ENCODE measurements around the gene TNFRSF25.
"Not testable (repeated sequence)": the region's sequence is repeated elsewhere in the genome, so short reads cannot be mapped to it uniquely, and the experiment has no call there.

The TNFRSF25 gene

DNA sequence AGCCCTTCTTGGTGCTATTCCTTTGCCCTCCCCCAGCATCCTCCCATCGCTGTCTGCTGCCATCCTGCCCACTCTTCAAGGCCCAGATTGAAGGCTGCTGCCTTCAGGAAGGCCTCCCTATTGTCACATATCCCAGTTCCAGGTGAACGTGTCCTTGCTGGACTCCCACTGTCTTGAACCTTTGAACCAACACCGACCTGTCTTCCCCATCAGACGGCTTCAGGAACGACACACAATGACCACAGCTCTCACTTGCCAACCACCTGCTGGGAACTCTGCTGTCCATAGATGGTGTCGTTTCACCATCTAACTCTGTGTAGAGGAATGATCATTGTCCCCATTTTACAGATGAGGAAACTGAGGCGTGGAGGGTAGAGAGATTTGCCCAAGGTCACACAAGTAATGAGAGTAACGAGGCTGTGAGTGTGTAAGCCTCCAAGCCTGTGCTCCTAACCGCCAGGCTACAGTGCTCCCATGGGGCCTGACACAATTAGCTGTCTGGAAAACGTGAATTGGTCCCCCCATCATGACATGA lies 35.4 kb upstream of the TNFRSF25 start:
- no peak for DNase-seq

DNA sequence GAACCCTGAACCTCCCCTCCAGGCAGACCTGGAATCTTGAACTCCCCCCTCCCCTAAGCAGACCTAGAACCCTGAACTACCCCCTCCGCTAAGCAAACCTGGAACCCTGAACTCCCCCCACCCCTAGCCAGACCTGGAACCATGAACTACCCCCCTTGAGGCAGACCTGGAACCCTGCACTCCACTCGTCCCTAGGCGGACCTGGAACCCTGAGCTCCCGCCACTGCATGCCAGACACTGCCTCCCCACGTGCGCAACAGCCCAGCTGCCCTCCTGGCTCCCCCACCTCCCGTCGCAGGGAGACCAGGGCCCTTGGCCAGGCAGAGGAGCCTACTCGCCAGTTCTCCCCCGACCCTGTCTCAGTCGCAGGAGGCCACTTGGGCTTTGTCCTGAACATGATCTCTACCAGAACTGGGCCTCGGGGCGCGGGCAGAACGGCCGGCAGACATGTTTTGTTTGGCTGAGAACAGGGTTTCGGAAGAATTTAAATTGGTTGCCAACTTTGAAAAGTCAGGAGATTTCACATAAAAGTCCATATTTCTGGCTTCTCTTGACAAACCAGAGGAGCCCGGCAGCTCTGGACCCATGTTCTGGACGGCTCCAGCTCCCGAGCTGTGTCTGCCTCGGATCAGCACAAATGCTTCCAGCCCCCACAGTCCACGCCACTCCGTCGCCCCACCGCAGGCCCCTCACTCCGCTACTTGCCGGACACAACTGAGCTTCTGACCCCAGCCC lies 34.7 kb upstream of the TNFRSF25 start:
- no peak for DNase-seq

DNA sequence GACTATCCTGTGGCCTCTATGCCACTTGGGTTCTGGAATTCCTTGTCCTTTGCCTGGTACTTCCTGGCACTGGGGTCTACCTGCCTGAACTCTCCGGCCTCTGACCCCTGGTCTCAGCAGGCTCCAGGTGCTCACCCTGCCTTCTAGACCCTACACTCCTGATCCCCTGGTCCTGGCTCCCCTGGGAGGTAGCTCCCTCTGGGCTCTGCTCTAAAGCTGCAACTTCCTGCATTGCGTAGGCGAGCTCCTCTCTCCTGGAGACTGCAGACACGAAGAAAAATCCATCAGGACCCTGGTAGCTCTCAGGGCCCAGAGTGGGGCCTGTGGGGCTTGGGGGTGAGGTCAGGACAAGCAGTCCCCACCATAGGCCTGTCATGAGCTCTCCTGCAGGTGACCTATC lies 33.3 kb upstream of the TNFRSF25 start:
- no peak for DNase-seq

DNA sequence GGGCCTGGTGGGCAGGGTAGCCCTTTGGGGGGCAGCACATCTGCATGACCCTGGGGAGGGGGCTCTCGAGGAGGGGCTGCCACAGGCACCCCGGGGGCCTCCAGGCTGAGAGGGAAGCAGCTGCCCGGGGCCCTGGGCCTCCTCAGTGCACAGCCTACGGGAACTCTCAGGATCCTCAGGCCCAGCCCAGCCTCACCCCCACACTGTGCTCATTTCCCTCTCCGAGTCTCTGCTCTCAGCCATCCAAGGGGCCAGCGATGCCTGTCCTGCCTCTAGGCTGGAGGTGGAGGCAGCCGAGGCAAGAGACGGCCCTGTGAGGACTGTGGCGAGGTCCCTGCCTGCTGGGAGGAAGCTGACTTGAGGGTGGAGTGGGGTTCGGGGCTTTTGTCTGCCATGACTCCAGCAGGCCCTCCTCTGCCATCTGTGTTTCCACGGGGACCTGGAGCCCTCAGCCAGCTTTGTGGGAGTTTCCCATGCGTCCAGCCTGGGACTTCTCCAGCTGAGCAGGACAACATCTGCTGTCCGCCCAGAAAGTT lies 32.7 kb upstream of the TNFRSF25 start:
- DNase-seq, result no peak

DNA sequence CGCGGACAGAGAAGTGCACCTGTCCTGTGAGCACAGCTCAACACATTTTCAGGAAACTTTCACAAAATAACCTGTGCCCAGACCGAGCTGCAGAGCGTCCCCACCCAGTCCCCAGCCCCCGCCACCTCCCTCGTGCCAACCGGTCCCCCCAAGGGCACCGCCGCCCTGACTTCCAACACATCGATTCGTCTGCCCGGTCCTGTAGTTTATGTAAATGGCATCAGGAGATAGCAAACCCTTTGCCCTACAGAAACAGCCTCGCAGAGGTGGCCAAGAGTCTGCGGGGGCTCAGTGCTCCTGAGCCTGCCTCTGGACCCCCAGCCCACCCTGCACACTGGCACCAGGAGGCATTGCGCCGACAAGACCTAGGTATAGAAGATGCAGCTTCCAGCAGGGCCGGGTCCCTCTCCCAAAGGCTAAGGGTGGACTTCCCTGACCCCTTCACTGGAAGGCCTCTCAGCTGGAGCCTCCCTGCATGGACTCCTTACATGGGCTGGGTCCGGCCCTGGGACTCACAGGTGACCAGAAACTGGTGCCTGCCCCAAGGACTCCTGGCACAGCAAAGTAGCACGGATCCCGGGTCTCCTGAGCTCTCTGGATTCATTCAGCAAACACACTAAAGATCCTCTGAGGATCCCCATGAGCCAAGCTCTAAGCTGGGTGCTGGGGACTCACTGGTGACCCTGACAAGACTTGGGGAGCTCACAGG lies 32.0 kb upstream of the TNFRSF25 start:
- no peak for DNase-seq

DNA sequence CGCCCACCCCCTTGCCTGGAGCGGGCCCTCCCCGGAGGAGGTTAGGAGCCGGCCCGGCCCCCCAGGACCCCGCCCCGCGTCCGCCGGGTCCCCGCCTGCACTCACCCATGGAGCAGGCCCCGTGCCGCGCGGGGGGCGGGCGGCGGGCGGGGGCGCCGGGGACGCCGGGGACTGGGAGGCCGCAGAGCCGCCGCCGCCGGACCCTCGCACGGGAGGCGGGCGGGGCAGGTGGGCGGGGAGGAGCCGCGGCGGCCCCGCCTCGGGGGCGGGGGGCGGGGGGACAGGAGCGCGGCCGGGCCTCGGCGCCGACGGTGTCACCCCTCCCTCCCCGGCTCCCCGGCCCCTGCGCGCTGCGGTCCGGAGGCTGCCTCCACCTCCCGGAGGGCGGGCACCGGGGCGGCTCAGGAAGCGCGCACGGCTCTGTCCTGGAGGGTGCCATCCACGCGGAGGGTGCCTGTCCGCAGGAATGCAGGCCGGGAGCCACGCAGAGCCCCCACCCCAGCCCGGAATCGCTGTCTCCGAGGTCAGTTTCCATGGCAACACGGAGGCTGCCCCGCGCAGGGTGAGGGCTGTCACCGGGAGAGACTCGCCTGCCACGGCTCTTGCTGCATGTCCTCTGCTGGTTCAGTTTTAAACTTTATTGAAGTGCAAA lies 31.4 kb upstream of the TNFRSF25 start:
- DNase-seq, result peak; percentile 86

DNA sequence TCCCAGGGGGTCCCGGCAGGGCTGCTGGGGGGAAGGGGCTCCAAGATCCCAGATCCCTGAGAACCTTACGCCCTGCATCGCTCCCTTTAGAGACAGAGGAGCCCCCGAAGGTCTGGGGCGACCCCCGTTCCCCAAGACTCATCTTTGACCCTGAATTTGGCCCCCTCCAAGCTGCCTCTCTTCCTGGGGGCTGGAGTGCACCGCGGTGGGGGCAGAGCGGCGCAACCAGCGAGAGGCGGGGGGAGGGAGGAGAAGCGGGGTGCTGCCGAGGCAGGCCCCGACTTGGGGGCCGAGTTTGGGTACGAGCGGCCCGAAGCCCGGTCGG lies 30.9 kb upstream of the TNFRSF25 start:
- DNase-seq, result no peak

DNA sequence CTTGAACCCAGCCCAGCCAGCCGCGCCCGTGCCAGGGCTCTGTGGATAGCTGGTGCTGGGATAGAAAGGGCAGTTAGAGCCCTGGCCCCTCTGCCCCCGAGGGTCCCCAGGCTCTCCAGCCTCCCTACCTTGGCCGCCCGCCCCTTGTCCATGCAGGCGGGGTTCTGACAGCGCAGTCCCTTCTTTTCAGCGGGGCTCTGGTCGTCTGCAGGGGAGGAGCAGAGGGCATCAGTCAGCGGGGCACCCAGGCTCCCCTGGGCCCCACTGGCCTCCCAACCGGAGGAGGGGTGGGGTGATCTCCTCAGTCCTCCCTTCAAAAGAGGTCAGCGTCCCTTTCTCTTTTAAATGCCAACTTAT lies 30.4 kb upstream of the TNFRSF25 start:
- no peak for DNase-seq

DNA sequence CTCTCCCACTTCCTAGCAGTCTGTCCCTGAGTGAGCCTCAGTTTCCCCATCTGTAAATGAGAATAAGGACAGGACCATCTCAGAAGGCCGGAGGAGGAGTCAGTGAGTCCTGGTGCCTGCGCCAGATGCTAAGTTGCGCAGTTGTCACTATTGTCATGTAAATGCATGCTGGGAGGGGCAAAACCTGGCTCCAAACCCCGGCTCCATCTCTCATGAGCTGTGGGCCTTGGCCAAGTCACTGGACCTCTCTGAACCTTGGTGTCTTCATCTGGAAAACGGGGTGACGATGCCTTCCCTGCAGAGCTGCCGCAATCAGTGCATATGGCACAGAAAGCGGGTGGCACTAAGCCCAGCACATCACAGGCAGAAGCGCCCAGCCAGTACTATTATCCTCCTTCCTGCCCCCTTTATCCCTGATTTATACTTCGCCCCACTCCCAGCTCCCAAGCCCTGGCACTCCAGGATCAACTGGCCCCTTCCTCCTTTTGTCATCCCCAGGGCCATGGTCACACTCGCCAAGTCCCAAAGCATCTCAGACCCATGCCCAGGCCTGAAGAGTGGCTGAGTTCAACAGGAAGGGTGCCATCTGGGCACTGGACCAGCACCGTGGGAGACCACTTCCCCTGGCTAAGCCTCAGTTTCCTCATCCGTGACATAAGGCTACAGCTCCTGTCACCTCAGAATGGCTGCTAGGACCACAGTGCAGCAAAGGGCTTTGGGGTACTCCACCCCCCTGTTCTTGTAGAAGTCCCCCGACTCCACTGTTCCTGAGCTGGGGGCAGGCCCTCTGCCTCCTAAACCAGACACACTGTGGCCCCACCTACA lies 29.8 kb upstream of the TNFRSF25 start:
- no peak for DNase-seq

DNA sequence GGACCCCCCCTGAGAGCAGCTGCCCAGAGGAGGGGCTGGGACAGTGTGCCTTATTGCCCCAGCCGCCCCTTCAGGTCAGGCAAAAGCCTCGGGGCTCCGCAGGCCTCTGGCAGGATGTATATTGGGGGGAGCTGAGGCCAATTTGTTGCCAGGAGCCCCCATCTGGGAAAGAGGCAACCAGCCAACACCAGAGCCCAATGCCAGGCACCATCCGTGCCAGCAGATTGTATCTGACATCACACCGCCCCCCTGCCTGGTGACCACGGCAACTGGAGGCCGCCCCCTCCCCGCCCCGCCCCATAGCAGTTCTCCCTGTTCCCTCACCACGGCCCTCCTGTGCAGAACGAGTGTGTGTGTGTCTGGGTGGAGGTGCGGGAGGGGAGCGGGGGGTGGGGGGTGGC lies 29.1 kb upstream of the TNFRSF25 start:
- no peak for DNase-seq

DNA sequence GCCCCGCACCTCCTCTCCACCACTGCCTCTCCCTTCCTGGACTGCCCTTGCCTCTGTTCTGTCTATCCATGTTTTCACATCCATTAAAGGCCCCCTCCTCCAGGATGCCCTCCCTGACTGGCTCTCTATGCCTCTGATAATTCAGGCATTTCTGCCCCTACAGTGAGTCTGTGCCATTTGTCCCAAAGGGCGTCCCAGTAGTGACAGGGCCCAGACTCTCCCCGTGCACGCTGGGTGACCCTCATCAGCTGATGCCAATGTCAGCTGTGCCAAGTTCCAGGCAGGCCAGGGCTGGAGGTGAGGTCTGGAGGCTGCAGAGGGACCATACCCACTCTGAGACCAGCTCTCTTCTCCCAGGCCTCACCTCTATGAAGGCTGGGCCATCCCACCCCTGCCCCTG lies 28.7 kb upstream of the TNFRSF25 start:
- DNase-seq, result no peak

DNA sequence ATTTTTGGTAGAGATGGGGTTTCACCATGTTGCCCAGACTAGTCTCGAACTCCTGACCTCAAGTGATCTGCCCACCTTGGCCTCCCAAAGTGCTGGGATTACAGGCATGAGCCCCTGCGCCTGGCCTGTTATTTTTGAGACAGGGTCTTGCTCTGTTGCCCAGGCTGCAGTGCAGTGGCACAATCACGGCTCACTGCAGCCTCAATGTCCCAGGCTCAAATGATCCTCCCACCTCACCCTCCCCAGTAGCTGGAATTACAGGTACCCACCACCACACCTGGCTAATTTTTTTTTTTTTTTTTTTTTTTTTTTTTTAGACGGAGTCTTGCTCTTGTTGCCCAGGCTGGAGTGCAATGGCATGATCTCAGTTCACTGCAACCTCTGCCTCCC lies 27.9 kb upstream of the TNFRSF25 start:
- DNase-seq, result not testable (repeated sequence)

DNA sequence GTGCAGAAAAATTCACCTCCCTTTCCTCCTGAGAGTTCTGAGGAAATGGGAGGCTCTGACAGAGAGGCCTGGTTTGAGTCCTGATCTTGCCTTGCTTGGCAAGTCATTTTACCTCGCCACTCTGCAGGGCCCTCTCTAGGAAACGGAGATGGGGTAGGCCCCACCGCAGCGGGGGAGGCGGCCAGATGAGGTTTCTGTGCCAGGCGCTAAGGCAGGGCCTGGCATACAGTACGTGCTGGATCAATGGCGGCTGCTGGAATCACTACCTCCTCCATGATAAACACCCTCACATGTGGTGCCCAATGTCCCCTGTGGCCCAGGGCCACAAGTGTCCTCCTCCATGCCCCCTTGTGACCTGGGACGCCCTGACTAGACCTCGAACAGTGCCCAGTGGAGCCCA lies 26.0 kb upstream of the TNFRSF25 start:
- DNase-seq, result no peak

DNA sequence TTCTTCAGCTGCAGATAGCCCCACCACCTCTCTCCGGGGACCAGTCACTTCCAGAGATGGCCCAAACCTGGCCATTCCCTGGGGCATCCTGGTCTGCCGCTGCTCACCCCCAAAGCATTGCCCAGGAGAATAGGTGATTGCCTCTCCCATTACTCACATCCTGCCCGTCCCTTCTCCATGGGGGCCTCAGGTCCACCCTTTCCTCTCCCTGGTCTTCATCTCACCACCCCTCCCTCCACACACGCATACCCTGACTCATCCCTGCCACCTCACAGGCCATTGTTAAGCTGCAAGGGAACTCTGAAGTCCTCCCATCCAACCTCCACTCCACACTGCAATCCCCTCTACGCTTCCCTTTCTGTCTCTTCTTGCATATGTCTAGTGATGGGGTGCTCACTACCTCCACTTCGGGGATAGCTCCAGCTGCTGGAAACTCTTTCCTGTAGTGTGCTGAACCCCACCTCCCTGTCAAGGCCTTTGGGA lies 25.5 kb upstream of the TNFRSF25 start, which contains the start of gene PLEKHG5:
TSS of gene PLEKHG5 (minus strand) at position 188 of the 483 bp plus-strand sequence. CDS start 14,096 bp downstream, outside the sequence.
- DNase-seq, result no peak

DNA sequence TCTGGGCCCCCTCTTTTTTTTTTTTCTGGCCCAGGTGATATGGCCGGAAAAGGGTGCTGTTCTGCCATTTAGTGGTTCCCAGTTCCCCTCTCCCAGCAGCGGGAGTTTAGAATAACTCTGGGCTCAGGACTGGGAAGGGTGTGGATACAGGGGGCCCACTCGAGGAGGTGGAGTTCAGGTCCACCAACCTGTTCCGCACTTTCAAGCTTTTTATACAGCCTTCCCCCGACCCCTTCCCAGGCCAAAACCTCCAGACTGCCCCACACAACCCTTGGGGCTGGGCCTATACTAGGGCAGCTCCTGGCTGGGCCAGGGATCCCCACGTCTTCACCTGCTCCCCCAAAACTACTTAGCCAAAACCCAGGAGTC lies 25.1 kb upstream of the TNFRSF25 start:
- no peak for DNase-seq

DNA sequence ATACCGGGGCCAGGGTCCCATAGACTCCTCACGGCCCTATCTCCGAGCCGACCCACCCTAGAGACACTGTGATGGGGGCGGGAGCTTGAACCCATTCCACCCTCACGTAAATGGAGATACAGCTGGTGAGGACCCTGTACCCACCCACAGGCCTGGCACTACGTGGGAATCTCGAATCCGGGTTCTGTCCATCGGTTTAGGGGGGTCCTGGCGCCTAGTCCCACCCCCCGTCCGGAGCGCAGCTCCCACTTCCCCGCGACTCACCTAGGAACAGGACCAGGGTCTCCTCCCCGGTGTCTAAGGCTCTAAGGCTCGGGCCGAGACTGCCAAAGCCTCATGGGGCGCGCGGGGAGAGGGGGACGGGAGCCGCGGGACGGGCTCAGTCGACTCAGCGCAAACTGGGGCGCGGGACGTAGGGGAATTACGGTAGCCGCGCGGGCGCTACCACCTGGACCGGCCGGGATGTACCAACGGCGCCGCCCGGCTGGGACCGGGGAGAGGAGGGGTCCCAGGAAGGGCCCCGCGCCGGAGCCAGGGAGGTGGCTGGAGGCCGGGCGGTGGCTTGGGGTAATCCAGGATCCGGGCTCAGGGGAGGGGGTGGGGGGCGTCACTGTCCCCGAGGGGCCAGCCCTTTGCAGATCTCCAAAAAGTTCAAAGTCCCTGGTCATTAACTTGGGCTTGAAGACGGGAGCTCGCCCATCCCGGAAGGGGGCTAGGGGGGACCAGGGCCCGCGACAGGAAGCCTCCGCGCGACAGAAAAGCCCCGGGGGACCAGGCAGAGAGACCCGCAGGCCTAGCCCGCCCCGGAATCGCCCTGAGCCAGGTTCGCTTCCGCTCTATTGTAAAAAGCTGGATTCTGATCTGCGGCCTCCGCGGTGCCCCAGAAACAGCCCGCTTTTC lies 24.5 kb upstream of the TNFRSF25 start:
- peak; percentile 84 for DNase-seq

DNA sequence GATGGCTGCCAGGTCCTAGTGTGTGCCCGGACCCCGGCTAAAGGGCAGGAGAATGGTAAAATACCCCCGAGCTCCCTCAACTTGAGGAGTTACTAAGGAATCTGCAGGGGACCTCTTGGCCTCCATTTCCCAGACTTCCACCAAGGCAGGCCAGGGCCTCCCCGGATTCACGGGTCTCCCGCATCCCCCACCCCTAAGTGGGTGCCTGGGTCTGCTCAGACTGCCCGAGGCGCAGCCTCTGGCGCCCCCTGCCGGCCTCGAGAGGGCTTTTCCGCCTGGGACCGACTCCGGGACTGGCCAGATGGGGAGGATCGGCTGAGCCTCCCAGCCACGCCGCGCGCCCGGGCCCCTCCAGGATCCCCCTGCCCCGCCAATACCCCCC lies 23.8 kb upstream of the TNFRSF25 start:
- DNase-seq, result peak; percentile 93

DNA sequence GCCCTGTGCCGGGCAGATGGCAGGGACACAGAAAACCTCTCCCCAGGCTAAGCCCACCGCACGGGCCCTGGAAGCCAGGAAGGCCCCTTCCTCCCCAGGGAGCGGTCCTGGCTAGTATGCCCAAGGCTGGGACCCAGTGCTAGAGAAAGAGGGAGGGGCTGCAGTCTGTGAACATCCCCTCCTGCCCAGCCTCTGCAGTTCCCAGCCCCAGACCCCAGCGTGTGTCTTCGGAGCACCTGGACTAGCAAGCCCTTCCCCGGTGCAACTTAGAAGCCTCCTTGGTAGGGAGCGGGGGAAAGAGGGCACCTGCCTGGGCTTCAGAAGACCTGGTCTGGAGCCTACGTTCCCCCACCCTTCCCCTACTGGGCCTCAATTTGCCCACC lies 23.4 kb upstream of the TNFRSF25 start:
- DNase-seq, result no peak

DNA sequence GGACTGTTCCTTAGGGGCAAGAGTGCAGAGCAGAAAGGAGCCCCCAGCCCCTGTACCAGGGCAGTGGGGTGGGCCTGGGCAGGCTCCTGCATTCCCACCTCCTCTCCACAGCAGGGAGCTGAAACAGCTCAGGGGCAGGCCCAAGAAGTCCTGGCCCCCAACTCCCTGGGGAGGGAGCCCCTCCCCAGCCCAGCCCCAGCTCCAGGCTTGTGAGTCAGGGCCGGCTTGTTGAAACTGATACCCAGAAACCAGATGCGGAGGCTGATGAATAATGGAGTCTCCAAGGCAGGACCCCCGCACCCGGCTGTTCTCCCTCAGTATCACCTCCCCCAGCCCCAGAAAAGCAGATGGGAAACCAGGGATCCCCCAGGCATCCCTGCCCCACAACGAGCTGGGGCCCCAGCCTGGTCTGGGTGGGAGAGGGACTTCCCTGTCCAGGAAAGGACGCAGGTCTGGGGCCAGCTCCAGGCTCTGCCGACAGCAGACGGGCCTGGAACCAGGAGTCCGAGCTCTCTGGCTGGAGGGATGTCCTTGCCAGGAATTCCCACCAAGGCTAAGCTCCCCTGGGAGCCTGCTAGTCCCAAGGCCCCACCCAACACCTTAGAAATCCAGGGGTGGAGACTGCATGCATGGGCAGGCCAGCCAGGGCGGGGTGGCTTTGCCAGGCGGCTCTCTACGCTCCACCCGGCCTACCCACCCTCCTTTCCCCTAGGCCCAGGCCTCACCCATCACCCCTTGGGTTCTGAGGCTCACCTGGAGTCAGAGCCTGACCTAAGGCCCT lies 22.8 kb upstream of the TNFRSF25 start:
- DNase-seq, result no peak

DNA sequence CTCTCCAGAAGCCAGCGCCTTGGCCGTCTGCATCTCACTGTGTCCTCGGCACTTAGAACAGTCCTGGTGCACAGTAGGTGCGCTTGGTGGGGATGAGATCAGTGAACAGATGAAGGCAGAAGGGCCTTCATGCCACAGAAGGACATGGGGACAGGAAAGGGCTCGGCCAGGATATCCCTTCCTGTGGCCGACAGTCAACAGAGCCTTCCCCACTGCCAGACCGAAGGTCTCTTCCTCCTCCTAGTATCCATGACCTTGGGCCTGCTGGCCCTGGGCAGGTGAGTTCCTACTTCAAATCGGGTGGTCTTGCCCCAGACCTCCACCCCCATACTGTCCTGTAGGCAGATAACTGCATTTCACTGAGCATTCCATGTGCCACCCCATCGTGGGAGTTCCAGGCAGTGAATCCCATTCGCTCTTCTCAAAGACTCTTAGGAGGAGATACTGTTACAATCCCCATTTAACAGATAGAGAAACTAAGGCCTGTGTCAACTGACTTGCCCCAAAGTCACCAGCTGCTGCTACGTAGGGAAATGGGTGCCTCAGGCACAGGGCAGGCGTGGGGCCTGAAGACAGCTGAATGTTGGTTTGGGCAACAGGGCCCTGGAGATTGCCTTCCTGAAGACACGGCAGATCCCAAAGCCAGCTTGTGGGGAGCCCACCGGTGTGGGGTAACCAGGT lies 22.0 kb upstream of the TNFRSF25 start:
- DNase-seq, result no peak

All from activated effector memory CD4-positive, alpha-beta T cell treated with anti-CD3 and anti-CD28 coated beads, Interleukin-2, amount 50 U/mL, for 16 hours (primary cell).